Fibroblast of mammary gland (primary cell): ENCODE data around the gene RMP24.

ENCODE experiments used
- DNase-seq: peaks from one replicate; pipeline ENCODE4 v3.0.0-alpha.2; 2010; ENCODE audit warnings: low read depth
- H3K4me3 ChIP-seq: 2 replicates; pipeline ENCODE4 v1.5.1; 2011; ENCODE audit warnings: low read depth, mild to moderate bottlenecking, low read length, moderate library complexity; ENCODE audit not compliant: control insufficient read depth
- CTCF ChIP-seq: conservative IDR thresholded peaks from 2 replicates; pipeline ENCODE4 v1.5.1; 2011; ENCODE audit warnings: low read depth, low read length, inconsistent platforms; ENCODE audit not compliant: control insufficient read depth, insufficient read depth

Gene RMP24

GRCh38 chr18:35972197-35973000 is at the start of gene RMP24:
Gene RMP24, plus strand, starts transcription at chr18:35972679.
- no peak for TF ChIP-seq CTCF
- peak; percentile 96 for DNase-seq
- H3K4me3 ChIP-seq, result peak within 1 kb of the TSS; percentile 99

- H3K4me3 ChIP-seq, result no peak overlapping the region
- DNase-seq, result no peak
- TF ChIP-seq CTCF, result no peak
These were observed 48.4 kb upstream of the RMP24 start for GRCh38 chr18:35923939-35924684.

GRCh38 chr18:35926884-35927283 is 45.6 kb upstream of the RMP24 start:
- no peak overlapping the region for H3K4me3 ChIP-seq
- no peak for TF ChIP-seq CTCF
- DNase-seq, result no peak

GRCh38 chr18:35927430-35927829 is 45.0 kb upstream of the RMP24 start:
- no peak for DNase-seq
- TF ChIP-seq CTCF, result no peak
- H3K4me3 ChIP-seq, result no peak overlapping the region

GRCh38 chr18:35933982-35934381 is 38.5 kb upstream of the RMP24 start:
- H3K4me3 ChIP-seq, result no peak overlapping the region
- DNase-seq, result no peak
- no peak for TF ChIP-seq CTCF

- TF ChIP-seq CTCF, result no peak
- no peak overlapping the region for H3K4me3 ChIP-seq
- no peak for DNase-seq
These were observed 37.6 kb upstream of the RMP24 start for GRCh38 chr18:35934891-35935290.
